H9 (cell line): Measurements from ENCODE around the gene SLC36A4. TPM values are rescaled to one million over a fixed set of nuclear protein-coding genes. Genes with fewer than 3 reads are reported as not detected.

Experiments
- DNase-seq: peaks from one replicate; pipeline ENCODE4 v3.0.0-alpha.2; 2017
- H2AFZ ChIP-seq: one replicate; pipeline ENCODE4 v1.6.1; 2013; ENCODE audit warnings: mild to moderate bottlenecking, low read length, control low read depth, moderate library complexity
- H2AK5ac ChIP-seq: 2 replicates; pipeline ENCODE4 v1.6.1; 2013; ENCODE audit warnings: low read length, control low read depth, mixed read lengths; ENCODE audit not compliant: insufficient read length
- H2BK120ac ChIP-seq: one replicate; pipeline ENCODE4 v1.6.1; 2013; ENCODE audit warnings: low read depth, mild to moderate bottlenecking, low read length, control low read depth, inconsistent platforms; ENCODE audit not compliant: poor library complexity, severe bottlenecking
- H2BK12ac ChIP-seq: 2 replicates; pipeline ENCODE4 v1.6.1; 2013; ENCODE audit warnings: low read length, control low read depth, mixed read lengths, low read depth; ENCODE audit not compliant: insufficient read length
- H2BK15ac ChIP-seq: 2 replicates; pipeline ENCODE4 v1.6.1; 2013; ENCODE audit warnings: low read depth, low read length, control low read depth
- H2BK20ac ChIP-seq: one replicate; pipeline ENCODE4 v1.6.1; 2013; ENCODE audit warnings: low read depth, mild to moderate bottlenecking, low read length, control low read depth, inconsistent platforms; ENCODE audit not compliant: poor library complexity, severe bottlenecking
- H2BK5ac ChIP-seq: 2 replicates; pipeline ENCODE4 v1.6.1; 2013; ENCODE audit warnings: low read length, control low read depth, mixed read lengths; ENCODE audit not compliant: insufficient read length
- H3K14ac ChIP-seq: 2 replicates; pipeline ENCODE4 v1.6.1; 2013; ENCODE audit warnings: low read length, control low read depth; ENCODE audit not compliant: insufficient read depth
- H3K18ac ChIP-seq: 2 replicates; pipeline ENCODE4 v1.6.1; 2013; ENCODE audit warnings: low read depth, mild to moderate bottlenecking, mixed read lengths, low read length, control low read depth; ENCODE audit not compliant: insufficient read length
- H3K23ac ChIP-seq: 2 replicates; pipeline ENCODE4 v1.6.1; 2013; ENCODE audit warnings: low read length, control low read depth, mixed read lengths, low read depth; ENCODE audit not compliant: insufficient read length
- H3K23me2 ChIP-seq: 2 replicates; pipeline ENCODE4 v1.6.1; 2013; ENCODE audit warnings: low read depth, mild to moderate bottlenecking, mixed read lengths, low read length, control low read depth; ENCODE audit not compliant: insufficient read length, poor library complexity, severe bottlenecking
- H3K27ac ChIP-seq: 2 replicates; pipeline ENCODE4 v1.5.1; 2013; ENCODE audit warnings: low read length, control low read depth, mixed read lengths, low read depth; ENCODE audit not compliant: insufficient read length
- H3K27me3 ChIP-seq: 2 replicates; pipeline ENCODE4 v1.6.1; 2013; ENCODE audit warnings: low read length, control low read depth, inconsistent platforms; ENCODE audit not compliant: insufficient read depth
- H3K4ac ChIP-seq: 2 replicates; pipeline ENCODE4 v1.6.1; 2013; ENCODE audit warnings: low read depth, mild to moderate bottlenecking, control low read depth, inconsistent platforms, low read length, moderate library complexity
- H3K4me1 ChIP-seq: 2 replicates; pipeline ENCODE4 v1.6.1; 2013; ENCODE audit warnings: low read length, control low read depth, inconsistent platforms; ENCODE audit not compliant: insufficient read depth
- H3K4me2 ChIP-seq: 2 replicates; pipeline ENCODE4 v1.6.1; 2013; ENCODE audit warnings: low read length, control low read depth, mixed read lengths; ENCODE audit not compliant: insufficient read length, insufficient read depth
- H3K56ac ChIP-seq: 2 replicates; pipeline ENCODE4 v1.6.1; 2013; ENCODE audit warnings: low read depth, mild to moderate bottlenecking, mixed read lengths, low read length, control low read depth; ENCODE audit not compliant: insufficient read length
- H3K79me1 ChIP-seq: 2 replicates; pipeline ENCODE4 v1.6.1; 2013; ENCODE audit warnings: low read depth, mild to moderate bottlenecking, moderate library complexity, low read length, control low read depth, inconsistent platforms; ENCODE audit not compliant: insufficient read depth, poor library complexity, severe bottlenecking
- H3K79me2 ChIP-seq: 2 replicates; pipeline ENCODE4 v1.6.1; 2013; ENCODE audit warnings: low read length, control low read depth, inconsistent platforms; ENCODE audit not compliant: insufficient read depth
- H3K9ac ChIP-seq: 2 replicates; pipeline ENCODE4 v1.6.1; 2013; ENCODE audit warnings: low read length, control low read depth, mixed read lengths; ENCODE audit not compliant: insufficient read length; ENCODE audit errors: extremely low read depth
- H3K9me3 ChIP-seq: one replicate; pipeline ENCODE4 v1.6.1; 2013; ENCODE audit warnings: low read depth, low read length, inconsistent platforms; ENCODE audit not compliant: control insufficient read depth
- H3T11ph ChIP-seq: one replicate; pipeline ENCODE4 v1.6.1; 2013; ENCODE audit warnings: mild to moderate bottlenecking, low read length, control low read depth, inconsistent platforms
- H4K20me1 ChIP-seq: one replicate; pipeline ENCODE4 v1.6.1; 2013; ENCODE audit not compliant: control insufficient read depth, insufficient read length, insufficient read depth
- H4K5ac ChIP-seq: 2 replicates; pipeline ENCODE4 v1.6.1; 2013; ENCODE audit warnings: low read depth, mild to moderate bottlenecking, mixed read lengths, low read length, control low read depth; ENCODE audit not compliant: insufficient read length
- H4K8ac ChIP-seq: replicated peaks from 2 replicates; pipeline ENCODE4 v1.6.1; 2013; ENCODE audit warnings: low read length, control low read depth, mixed read lengths, low read depth; ENCODE audit not compliant: insufficient read length
- H4K91ac ChIP-seq: 2 replicates; pipeline ENCODE4 v1.6.1; 2013; ENCODE audit warnings: low read depth, mild to moderate bottlenecking, moderate library complexity, mixed read lengths, low read length, control low read depth; ENCODE audit not compliant: insufficient read length
- H3K27ac Mint-ChIP-seq, 3 experiments: 2 replicates in 2 of 3; 3 replicates in 1 of 3; pipeline ENCODE4 v1.8.0; 2020 to 2021; ENCODE audit warnings: mixed read lengths in 3 of 3, mild to moderate bottlenecking in 1 of 3, moderate library complexity in 1 of 3
- H3K27me3 Mint-ChIP-seq: 2 replicates; pipeline ENCODE4 v1.8.0; 2021; ENCODE audit warnings: low read depth, mild to moderate bottlenecking, moderate library complexity, mixed read lengths
- H3K36me3 Mint-ChIP-seq, 3 experiments: 2 replicates in 2 of 3; 3 replicates in 1 of 3; pipeline ENCODE4 v1.8.0; 2020 to 2021; ENCODE audit warnings: low read depth in 3 of 3, mixed read lengths in 3 of 3; ENCODE audit not compliant: insufficient read depth in 1 of 3
- H3K4me1 Mint-ChIP-seq, 2 experiments: 2 replicates each; pipeline ENCODE4 v1.8.0; 2020; ENCODE audit warnings: mixed read lengths in 2 of 2
- H3K4me3 Mint-ChIP-seq, 2 experiments: 2 replicates in 1 of 2; 3 replicates in 1 of 2; pipeline ENCODE4 v1.8.0; 2020 to 2021; ENCODE audit warnings: mild to moderate bottlenecking in 2 of 2, mixed read lengths in 2 of 2, moderate library complexity in 1 of 2
- H3K9me3 Mint-ChIP-seq, 2 experiments: 2 replicates in 1 of 2; 3 replicates in 1 of 2; pipeline ENCODE4 v1.8.0; 2020; ENCODE audit warnings: mild to moderate bottlenecking in 2 of 2, mixed read lengths in 2 of 2, moderate library complexity in 1 of 2
- WGBS: extraction: QIAGEN DNeasy Blood & Tissue Kit; methylation state at CpG from one replicate; pipeline ENCODE4 v1.1.7; 2013; ENCODE audit warnings: missing lambda C conversion rate, low lambda C conversion rate, mixed read lengths; ENCODE audit not compliant: insufficient read length; ENCODE audit errors: extremely low coverage; 5-methylcytosine and 5-hydroxymethylcytosine counted together
- total RNA-seq: library from RNA; stranded (reverse); gene quantifications from 2 replicates; pipeline ENCODE4 v1.2.1, GENCODE V29; 2021
- TF ChIP-seq, protein P1 (sequence below): fragments of 200-600 bp; sonication (generic); conservative IDR thresholded peaks from 3 replicates; pipeline ENCODE4 v1.8.0; 2021; ENCODE audit warnings: antibody characterized with exemption, mild to moderate bottlenecking

The SLC36A4 gene
- total RNA-seq, 1 experiment from 2014 or later: 33.3 TPM

DNA sequence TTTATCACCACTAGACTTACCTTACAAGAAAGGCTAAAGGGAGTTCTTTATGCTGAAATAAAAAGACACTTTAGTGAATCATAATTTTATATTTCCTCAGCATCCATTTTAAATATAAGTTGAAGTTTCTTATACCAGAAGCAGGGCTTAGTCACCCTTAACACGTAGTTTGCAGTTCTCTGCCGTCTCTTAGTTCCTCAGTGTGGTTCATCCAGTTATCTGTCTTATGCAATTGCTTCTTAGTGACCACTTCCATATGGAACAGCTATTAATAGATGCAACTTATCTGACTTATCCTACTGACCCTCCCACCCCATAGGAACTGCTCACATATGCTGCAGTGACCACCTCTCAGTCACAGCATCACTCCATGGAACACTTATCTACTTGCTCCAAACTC lies 11.7 kb upstream of the SLC36A4 start:
- no peak overlapping the region for H3K14ac ChIP-seq
- no peaks in the 10 kb centered on the region for H4K20me1 ChIP-seq
- H3K9me3 ChIP-seq: no peaks in the 10 kb centered on the region
- TF ChIP-seq, protein P1, sequence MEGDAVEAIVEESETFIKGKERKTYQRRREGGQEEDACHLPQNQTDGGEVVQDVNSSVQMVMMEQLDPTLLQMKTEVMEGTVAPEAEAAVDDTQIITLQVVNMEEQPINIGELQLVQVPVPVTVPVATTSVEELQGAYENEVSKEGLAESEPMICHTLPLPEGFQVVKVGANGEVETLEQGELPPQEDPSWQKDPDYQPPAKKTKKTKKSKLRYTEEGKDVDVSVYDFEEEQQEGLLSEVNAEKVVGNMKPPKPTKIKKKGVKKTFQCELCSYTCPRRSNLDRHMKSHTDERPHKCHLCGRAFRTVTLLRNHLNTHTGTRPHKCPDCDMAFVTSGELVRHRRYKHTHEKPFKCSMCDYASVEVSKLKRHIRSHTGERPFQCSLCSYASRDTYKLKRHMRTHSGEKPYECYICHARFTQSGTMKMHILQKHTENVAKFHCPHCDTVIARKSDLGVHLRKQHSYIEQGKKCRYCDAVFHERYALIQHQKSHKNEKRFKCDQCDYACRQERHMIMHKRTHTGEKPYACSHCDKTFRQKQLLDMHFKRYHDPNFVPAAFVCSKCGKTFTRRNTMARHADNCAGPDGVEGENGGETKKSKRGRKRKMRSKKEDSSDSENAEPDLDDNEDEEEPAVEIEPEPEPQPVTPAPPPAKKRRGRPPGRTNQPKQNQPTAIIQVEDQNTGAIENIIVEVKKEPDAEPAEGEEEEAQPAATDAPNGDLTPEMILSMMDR: no peak
- H2BK12ac ChIP-seq: no peak overlapping the region
- no peak overlapping the region for H3T11ph ChIP-seq
- H2BK20ac ChIP-seq: no peak overlapping the region
- DNase-seq: no peak
- no peak overlapping the region for H3K56ac ChIP-seq
- H3K4ac ChIP-seq: no peak overlapping the region
- no peaks in the 10 kb centered on the region for H3K23me2 ChIP-seq
- H3K27ac ChIP-seq: no peak overlapping the region
- peaks cover 0 to 3% of the 10 kb centered on the region in 2 experiments; a peak in 1 of 4 replicates for H3K4me1 Mint-ChIP-seq
- H2AK5ac ChIP-seq: no peak overlapping the region
- no peaks in the 10 kb centered on the region for H3K79me1 ChIP-seq
- H3K9me3 Mint-ChIP-seq: 0 out of 5 replicates have a peak, but pooled peaks cover 0 to 2% of the 10 kb centered on the region in 2 experiments
- H3K18ac ChIP-seq: no peak overlapping the region
- no peak overlapping the region for H3K23ac ChIP-seq
- H3K4me2 ChIP-seq: no peak overlapping the region
- no CpG with 5 or more reads among the region's 2 CpGs for WGBS
- no peaks in the 10 kb centered on the region for H3K36me3 Mint-ChIP-seq
- no peak overlapping the region for H2BK15ac ChIP-seq
- H2AFZ ChIP-seq: no peak overlapping the region
- H4K91ac ChIP-seq: no peak overlapping the region
- H2BK5ac ChIP-seq: no peak overlapping the region
- H3K27ac Mint-ChIP-seq: no peak overlapping the region
- no peaks in the 10 kb centered on the region for H3K27me3 Mint-ChIP-seq
- H3K4me3 Mint-ChIP-seq: no peak overlapping the region
- no peak overlapping the region for H2BK120ac ChIP-seq
- H3K27me3 ChIP-seq: no peaks in the 10 kb centered on the region
- no peak overlapping the region for H4K8ac ChIP-seq
- H3K9ac ChIP-seq: no peak overlapping the region
- no peaks in the 10 kb centered on the region for H3K4me1 ChIP-seq
- no peaks in the 10 kb centered on the region; the same call in 1 of the 2 replicates for H3K79me2 ChIP-seq
- no peak overlapping the region for H4K5ac ChIP-seq
